NCI-H2227 treated with DMSO at 0.1 percent for 48 hours (cell line): ENCODE results near the gene GHRH.
A peak's percentile ranks its signal among the peaks of the same experiment; 100 is the strongest.

Experiments used
- DNase-seq: peaks from one replicate; lab custom pipeline; 2025; lab: John Stamatoyannopoulos, UW

The GHRH gene

DNA sequence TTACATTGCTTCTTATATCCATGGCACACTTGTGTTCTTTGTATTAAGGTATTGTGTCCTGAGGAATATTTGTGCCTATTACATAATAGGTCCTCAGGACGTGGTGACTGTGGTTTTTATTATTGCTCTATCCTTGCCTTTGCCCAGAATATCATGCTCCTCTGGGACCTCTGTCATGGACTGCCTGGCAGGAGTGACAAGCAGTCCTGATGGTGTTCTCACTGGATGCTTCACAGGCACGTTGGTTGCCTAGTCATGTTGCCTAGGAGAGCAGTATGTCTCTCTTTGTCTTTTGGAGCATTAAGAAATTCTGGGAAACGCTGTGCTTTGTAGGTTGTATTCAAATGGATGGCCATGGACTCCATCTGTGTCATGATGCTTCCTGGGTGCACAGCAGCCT lies 57.6 kb downstream of the GHRH start:
- DNase-seq: no peak

DNA sequence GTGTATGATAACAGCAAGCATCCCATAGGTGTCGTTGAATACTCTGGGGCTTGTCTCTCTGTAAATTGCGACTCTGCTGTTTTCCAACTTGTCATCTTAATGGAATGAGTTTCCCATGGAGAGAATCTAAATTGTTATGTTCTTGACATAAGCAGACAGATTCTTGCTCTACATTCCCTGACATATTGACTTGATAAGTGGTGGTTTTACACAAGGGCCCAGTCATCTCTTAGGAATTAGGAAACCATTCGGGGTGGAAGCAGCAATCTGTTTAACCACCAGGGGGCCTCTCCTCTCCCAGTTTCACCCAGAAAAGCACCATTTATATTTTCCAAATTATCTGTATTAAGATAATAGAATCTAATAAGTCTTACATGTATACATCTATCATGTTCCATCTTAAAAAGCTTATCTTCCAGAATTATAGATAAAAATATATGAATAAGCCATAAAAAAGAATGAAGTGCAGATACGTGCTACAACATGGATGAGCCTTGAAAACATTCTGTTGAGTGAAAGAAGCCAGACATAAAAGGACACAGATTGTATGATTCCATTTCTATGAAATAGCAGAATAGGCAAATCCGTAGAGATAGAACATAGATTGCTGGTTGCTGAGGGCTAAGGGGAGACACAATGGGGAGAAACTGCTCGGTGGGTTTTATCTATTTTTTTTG lies 59.2 kb downstream of the GHRH start:
- DNase-seq: peak; percentile 95

DNA sequence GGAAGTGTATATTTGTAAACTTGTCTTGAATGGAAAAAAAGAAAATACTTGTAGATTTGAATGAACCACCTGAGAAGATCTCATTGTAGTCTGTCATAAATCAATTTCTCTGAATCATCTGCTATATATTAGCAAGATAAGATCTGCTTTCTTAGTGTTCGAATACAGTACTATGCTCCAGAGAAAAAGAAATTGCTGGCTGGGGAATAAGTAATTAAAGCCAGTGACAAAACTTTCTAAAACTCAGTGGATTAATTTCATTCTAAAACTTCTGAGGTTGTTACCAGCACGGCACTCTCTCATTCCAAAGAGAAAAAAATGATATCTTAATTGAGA lies 59.8 kb downstream of the GHRH start:
- DNase-seq: no peak
